Lower leg skin (tissue), 4 donors: ENCODE measurements around the gene WFDC9. TPM values are rescaled to one million over a fixed set of nuclear protein-coding genes. Genes with fewer than 3 reads are reported as not detected.
A peak's percentile ranks its signal among the peaks of the same experiment; 100 is the strongest.

Source experiments
- DNase-seq, 2 donors: peaks; one replicate each; pipeline ENCODE4 v3.0.0-alpha.2; 2019; ENCODE audit warnings: low spot score in 2 of 2
- H3K4me3 ChIP-seq: fragments of 200-600 bp; sonication (generic); 2 replicates; pipeline ENCODE4 v1.5.1; 2017; ENCODE audit warnings: mild to moderate bottlenecking, low read depth; ENCODE audit not compliant: poor library complexity, severe bottlenecking
- POLR2A ChIP-seq, 2 donors: fragments of 450-650 bp; IDR thresholded peaks; one replicate each; pipeline ENCODE4 v1.6.1; 2016 to 2017; ENCODE audit warnings: antibody characterized with exemption in 2 of 2, mild to moderate bottlenecking in 1 of 2, moderate library complexity in 1 of 2
- WGBS, 2 donors: methylation state at CpG; one replicate each; pipeline ENCODE4 v1.1.5; 2018; 5-methylcytosine and 5-hydroxymethylcytosine counted together
- intact Hi-C: fragments of 100-400 bp; cut with DNase I; formaldehyde crosslinking; loops from one replicate; pipeline ENCODE4 v1.15.0; 2023; ENCODE audit warnings: low total_unique reads
- total RNA-seq, 4 donors: library from RNA; depleted of rRNA; stranded (reverse); fragments of >200 nt; gene quantifications; one replicate each; pipeline ENCODE4 v1.1.0, GENCODE V29; 2016
- TF ChIP-seq, protein P1 (sequence below), 3 donors: fragments of 450-650 bp; IDR thresholded peaks; one replicate each; pipeline ENCODE4 v1.5.1; 2016; ENCODE audit warnings: antibody characterized with exemption in 3 of 3, mild to moderate bottlenecking in 3 of 3, moderate library complexity in 2 of 3

Gene WFDC9
- total RNA-seq, 4 donors from 2014 or later = not detected

DNA sequence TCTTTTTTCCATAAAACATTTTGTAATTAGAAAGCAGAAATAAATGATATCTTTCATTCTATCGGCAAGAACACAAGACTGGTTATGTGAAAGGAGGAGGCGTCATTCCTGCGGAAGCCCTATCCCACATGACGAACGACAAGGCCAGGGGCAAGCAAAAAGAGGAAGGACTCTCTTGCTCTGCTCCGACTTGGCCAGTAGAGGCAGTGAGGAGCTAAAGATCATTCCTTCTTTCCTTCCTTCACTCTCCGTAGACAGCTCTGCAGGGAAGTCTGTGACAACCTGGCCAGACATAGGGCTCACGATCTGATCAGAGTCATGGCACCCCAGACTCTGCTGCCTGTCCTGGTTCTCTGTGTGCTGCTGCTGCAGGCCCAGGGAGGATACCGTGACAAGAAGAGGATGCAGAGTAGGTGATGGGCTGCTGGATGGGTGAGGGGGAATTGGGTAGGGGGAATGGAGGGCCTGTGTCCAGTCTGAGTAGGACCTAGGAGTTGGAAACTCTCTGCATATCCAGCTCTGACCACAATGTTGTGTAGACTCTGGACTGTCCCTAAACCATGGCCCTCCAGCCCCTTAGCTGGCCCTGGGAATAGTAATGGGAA, 1.5 kb downstream of the WFDC9 start, which contains the start of gene WFDC10A:
TSS of gene WFDC10A (plus strand) at position 244 of the 605 bp plus-strand sequence. CDS start at position 319, 75 bp downstream.
- 9 to 10% methylated on average over 9 of the region's 9 CpGs for WGBS, 2 donors
- DNase-seq = peak in 1 of 2 donors; percentile 34

DNA sequence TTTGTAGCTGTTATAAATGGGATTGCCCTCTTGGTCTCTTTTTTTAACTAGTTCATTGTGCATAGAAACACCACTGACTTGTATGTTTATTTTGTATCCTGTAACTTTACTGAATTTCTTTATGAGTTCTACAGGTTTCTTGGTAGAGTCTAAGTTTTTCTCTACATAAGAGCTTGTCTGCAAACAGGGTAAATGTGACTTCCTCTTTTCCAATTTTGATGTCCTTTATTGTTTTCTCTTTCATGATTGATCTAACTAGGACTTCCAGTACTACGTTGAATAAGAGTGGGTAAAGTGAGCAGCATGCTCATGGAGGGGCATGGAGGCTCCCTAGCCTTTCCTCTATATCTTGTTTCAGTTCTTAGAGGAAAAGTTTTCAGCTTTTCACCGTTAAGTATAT, 4.5 kb downstream of the WFDC9 start:
- DNase-seq = no peak
- 72 to 79% methylated on average over 2 of the region's 2 CpGs for WGBS, 2 donors
- no peak for TF ChIP-seq POLR2A (IDR thresholded peaks at IDR 0.05)
- TF ChIP-seq, protein P1, sequence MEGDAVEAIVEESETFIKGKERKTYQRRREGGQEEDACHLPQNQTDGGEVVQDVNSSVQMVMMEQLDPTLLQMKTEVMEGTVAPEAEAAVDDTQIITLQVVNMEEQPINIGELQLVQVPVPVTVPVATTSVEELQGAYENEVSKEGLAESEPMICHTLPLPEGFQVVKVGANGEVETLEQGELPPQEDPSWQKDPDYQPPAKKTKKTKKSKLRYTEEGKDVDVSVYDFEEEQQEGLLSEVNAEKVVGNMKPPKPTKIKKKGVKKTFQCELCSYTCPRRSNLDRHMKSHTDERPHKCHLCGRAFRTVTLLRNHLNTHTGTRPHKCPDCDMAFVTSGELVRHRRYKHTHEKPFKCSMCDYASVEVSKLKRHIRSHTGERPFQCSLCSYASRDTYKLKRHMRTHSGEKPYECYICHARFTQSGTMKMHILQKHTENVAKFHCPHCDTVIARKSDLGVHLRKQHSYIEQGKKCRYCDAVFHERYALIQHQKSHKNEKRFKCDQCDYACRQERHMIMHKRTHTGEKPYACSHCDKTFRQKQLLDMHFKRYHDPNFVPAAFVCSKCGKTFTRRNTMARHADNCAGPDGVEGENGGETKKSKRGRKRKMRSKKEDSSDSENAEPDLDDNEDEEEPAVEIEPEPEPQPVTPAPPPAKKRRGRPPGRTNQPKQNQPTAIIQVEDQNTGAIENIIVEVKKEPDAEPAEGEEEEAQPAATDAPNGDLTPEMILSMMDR (IDR thresholded peaks at IDR 0.05) = no peak
- intact Hi-C loops = no loop called here
- H3K4me3 ChIP-seq = no peak overlapping the region

More for the DNA sequence above, 1.5 kb downstream of the WFDC9 start, which contains the start of gene WFDC10A:
- H3K4me3 ChIP-seq = no peak within 1 kb of the TSS
- intact Hi-C loops = no loop called here
- TF ChIP-seq POLR2A (IDR thresholded peaks at IDR 0.05) = no peak
- TF ChIP-seq, protein P1 (IDR thresholded peaks at IDR 0.05) = no peak

DNA sequence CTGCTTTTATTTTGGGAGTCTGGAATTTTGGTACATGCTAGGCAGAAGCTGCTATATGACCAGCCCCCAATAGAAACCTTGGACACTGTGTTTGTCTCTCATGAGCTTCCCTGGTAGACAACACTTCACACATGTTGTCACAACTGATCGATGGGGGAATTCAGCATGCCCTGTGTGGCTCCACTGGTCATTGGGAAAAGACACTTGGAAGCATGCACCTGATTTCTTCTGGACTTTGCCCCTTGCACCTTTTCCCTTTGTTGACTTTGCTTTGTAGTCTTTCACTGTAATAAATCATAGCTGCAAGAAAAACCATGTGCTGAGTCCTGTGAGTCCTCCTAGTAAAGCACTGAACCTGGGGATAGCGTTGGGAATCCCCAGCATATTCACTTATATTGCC, 9.5 kb downstream of the WFDC9 start:
- H3K4me3 ChIP-seq = no peak overlapping the region
- TF ChIP-seq, protein P1 (IDR thresholded peaks at IDR 0.05) = no peak
- no peak for TF ChIP-seq POLR2A (IDR thresholded peaks at IDR 0.05)
- intact Hi-C loops = no loop called here
- DNase-seq = no peak
- WGBS, 2 donors = 84 to 89% methylated on average over 2 of the region's 2 CpGs

DNA sequence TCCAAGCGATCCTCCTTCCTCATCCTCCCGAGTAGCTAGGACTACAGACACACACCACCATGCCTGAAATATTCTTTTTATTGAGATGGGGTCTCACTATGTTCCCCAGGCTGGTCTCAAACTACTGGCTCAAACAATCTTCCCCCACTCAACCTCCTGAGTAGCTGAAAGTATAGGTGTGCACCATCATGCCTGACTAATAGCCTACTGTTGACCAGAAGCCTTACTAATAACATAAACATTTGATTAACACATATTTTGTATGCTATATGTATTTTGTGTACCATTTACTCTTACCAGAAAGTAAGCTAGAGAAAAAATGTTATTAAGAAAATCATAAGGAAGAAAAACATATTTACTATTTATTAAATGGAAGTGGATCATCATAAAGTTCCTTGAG, 13.5 kb downstream of the WFDC9 start:
- DNase-seq = no peak
- WGBS, 2 donors = 90 to 95% methylated on average over 2 of the region's 2 CpGs
- H3K4me3 ChIP-seq = no peak overlapping the region
- intact Hi-C loops = no loop called here
- TF ChIP-seq, protein P1 (IDR thresholded peaks at IDR 0.05) = no peak
- no peak for TF ChIP-seq POLR2A (IDR thresholded peaks at IDR 0.05)

DNA sequence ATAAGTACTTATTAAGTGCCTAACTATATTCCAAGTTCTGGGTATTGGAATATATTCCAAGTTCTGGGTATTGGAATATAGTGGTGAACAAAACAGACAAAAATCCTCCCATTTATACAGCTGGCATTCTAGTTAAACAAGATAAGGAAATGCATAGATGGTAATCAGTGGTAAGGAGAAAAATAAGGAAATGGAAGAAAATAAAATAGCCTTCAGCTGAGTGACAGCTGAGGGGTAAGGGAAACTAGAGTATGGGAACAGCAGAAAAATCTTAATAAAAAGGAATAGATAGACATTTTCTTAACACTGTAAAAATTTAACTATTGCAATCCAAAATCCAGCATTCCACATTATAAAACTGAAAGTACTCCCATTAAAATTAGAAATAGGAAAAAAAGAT, 18.8 kb downstream of the WFDC9 start:
- H3K4me3 ChIP-seq = no peak overlapping the region
- intact Hi-C loops = no loop called here
- DNase-seq = no peak
- no peak for TF ChIP-seq POLR2A (IDR thresholded peaks at IDR 0.05)
- TF ChIP-seq, protein P1 (IDR thresholded peaks at IDR 0.05) = no peak

DNA sequence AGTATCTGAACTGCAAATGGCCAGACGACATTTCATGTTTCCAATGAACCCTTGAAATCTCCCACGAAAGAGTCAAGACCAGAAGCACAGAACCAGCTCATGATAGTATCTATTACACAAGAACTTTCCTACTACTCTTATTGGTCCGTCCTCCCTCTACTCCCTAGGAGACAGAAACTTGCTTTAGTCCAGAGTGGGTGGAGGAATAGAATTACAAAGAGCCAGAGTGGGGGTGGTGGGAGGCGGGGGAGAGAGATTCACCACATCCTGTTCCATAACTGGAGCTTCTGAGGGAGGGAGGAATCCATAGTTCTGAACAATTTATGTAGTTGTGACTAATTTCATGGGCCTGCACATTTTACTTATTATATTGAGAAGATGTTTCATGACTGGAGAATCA, 20.0 kb downstream of the WFDC9 start:
- WGBS, 2 donors = 45 to 46% methylated on average over 4 of the region's 4 CpGs
- no peak for TF ChIP-seq POLR2A (IDR thresholded peaks at IDR 0.05)
- TF ChIP-seq, protein P1 (IDR thresholded peaks at IDR 0.05) = no peak
- no peak for DNase-seq
- H3K4me3 ChIP-seq = no peak overlapping the region
- intact Hi-C loops = no loop called here
